SIG-M5 treated with dmso at 0.1 percent for 504 hours (cell line): ENCODE data around the gene BMPR2.

Source experiments
- DNase-seq: peaks from one replicate; lab custom pipeline; 2025; ENCODE audit not compliant: unreplicated experiment; lab: John Stamatoyannopoulos, UW

BMPR2 gene

GRCh38 chr2:202588647-202589581 is 212.8 kb downstream of the BMPR2 start:
- DNase-seq, result peak; percentile 82

GRCh38 chr2:202589582-202589949 is 213.4 kb downstream of the BMPR2 start:
- DNase-seq, result no peak

GRCh38 chr2:202592566-202592965 is 216.4 kb downstream of the BMPR2 start:
- no peak for DNase-seq

GRCh38 chr2:202599105-202599504 is 223.0 kb downstream of the BMPR2 start:
- DNase-seq, result no peak

GRCh38 chr2:202599911-202600310 is 223.8 kb downstream of the BMPR2 start:
- DNase-seq, result no peak

GRCh38 chr2:202604699-202605098 is 228.6 kb downstream of the BMPR2 start:
- DNase-seq, result no peak

GRCh38 chr2:202605174-202605573 is 229.0 kb downstream of the BMPR2 start:
- DNase-seq, result no peak

GRCh38 chr2:202608142-202608852 is 232.2 kb downstream of the BMPR2 start:
- peak; percentile 90 for DNase-seq

GRCh38 chr2:202609381-202610145 is 233.4 kb downstream of the BMPR2 start:
- peak; percentile 90 for DNase-seq

GRCh38 chr2:202610380-202610779 is 234.3 kb downstream of the BMPR2 start:
- DNase-seq, result peak; percentile 14

GRCh38 chr2:202612145-202612544 is 236.0 kb downstream of the BMPR2 start:
- peak; percentile 66 for DNase-seq

- no peak for DNase-seq
Measured at GRCh38 chr2:202613479-202613878, 237.4 kb downstream of the BMPR2 start.
